WTC11 (cell line): ENCODE data around the gene REX1BD.

Experiments
- ATF2 ChIP-seq: sonication (generic); formaldehyde crosslinking; IDR thresholded peaks from 2 replicates; pipeline ENCODE4 v1.8.1; 2022; ENCODE audit warnings: low read depth, missing genetic modification reagents, borderline replicate concordance
- FOXJ3 ChIP-seq: sonication (generic); formaldehyde crosslinking; IDR thresholded peaks from 2 replicates; pipeline ENCODE4 v1.9.0; 2021; ENCODE audit warnings: missing genetic modification reagents, mild to moderate bottlenecking, borderline replicate concordance
- FOXP4 ChIP-seq: sonication (generic); formaldehyde crosslinking; IDR thresholded peaks from 2 replicates; pipeline ENCODE4 v1.8.0; 2022; ENCODE audit warnings: mild to moderate bottlenecking, missing genetic modification reagents
- IRF2 ChIP-seq: sonication (generic); formaldehyde crosslinking; IDR thresholded peaks from 2 replicates; pipeline ENCODE4 v1.8.0; 2022; ENCODE audit warnings: low read depth, missing genetic modification reagents, borderline replicate concordance
- JUN ChIP-seq: sonication (generic); formaldehyde crosslinking; IDR thresholded peaks from 2 replicates; pipeline ENCODE4 v1.8.0; 2023; ENCODE audit warnings: mild to moderate bottlenecking, missing genetic modification reagents
- MAX ChIP-seq: sonication (generic); formaldehyde crosslinking; IDR thresholded peaks from 2 replicates; pipeline ENCODE4 v1.8.0; 2022; ENCODE audit warnings: mild to moderate bottlenecking, missing genetic modification reagents
- NR2C2 ChIP-seq: sonication (generic); formaldehyde crosslinking; IDR thresholded peaks from 2 replicates; pipeline ENCODE4 v1.8.0; 2022; ENCODE audit warnings: mild to moderate bottlenecking, missing genetic modification reagents
- PREB ChIP-seq: sonication (generic); formaldehyde crosslinking; IDR thresholded peaks from 2 replicates; pipeline ENCODE4 v1.8.1; 2022; ENCODE audit warnings: mild to moderate bottlenecking, missing genetic modification reagents, moderate library complexity, borderline replicate concordance
- ZNF263 ChIP-seq: sonication (generic); formaldehyde crosslinking; IDR thresholded peaks from 2 replicates; pipeline ENCODE4 v1.8.1; 2022; ENCODE audit warnings: low read depth, mild to moderate bottlenecking, moderate library complexity, missing genetic modification reagents
- ZNF281 ChIP-seq: sonication (generic); formaldehyde crosslinking; IDR thresholded peaks from 2 replicates; pipeline ENCODE4 v1.8.0; 2023; ENCODE audit warnings: mild to moderate bottlenecking, missing genetic modification reagents
- TF ChIP-seq, protein P1 (sequence below): fragments of 200-600 bp; IDR thresholded peaks from 2 replicates; pipeline ENCODE4 v1.8.0; 2022; ENCODE audit warnings: antibody characterized with exemption

GRCh38 chr19:18605546-18606280, 17.1 kb downstream of the REX1BD start:
- TF ChIP-seq, protein P1, sequence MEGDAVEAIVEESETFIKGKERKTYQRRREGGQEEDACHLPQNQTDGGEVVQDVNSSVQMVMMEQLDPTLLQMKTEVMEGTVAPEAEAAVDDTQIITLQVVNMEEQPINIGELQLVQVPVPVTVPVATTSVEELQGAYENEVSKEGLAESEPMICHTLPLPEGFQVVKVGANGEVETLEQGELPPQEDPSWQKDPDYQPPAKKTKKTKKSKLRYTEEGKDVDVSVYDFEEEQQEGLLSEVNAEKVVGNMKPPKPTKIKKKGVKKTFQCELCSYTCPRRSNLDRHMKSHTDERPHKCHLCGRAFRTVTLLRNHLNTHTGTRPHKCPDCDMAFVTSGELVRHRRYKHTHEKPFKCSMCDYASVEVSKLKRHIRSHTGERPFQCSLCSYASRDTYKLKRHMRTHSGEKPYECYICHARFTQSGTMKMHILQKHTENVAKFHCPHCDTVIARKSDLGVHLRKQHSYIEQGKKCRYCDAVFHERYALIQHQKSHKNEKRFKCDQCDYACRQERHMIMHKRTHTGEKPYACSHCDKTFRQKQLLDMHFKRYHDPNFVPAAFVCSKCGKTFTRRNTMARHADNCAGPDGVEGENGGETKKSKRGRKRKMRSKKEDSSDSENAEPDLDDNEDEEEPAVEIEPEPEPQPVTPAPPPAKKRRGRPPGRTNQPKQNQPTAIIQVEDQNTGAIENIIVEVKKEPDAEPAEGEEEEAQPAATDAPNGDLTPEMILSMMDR = no peak
- TF ChIP-seq ZNF263 (CRISPR knock-in tag) (no peak), JUN (CRISPR knock-in tag) (no peak), FOXJ3 (no peak), NR2C2 (CRISPR knock-in tag) (no peak), MAX (CRISPR knock-in tag) (no peak), ZNF281 (CRISPR knock-in tag) (no peak), ATF2 (CRISPR knock-in tag) (no peak), FOXP4 (CRISPR knock-in tag) (no peak), PREB (CRISPR knock-in tag) (no peak), IRF2 (CRISPR knock-in tag) (no peak)
